MG63 (cell line): Measurements from ENCODE around the gene ZNG1A. TPM values are rescaled to one million over a fixed set of nuclear protein-coding genes. Genes with fewer than 3 reads are reported as not detected.
"Not testable (repeated sequence)": the region's sequence is repeated elsewhere in the genome, so short reads cannot be mapped to it uniquely, and the experiment has no call there.

Source experiments
- DNase-seq: peaks from one replicate; pipeline ENCODE4 v3.0.0-alpha.2; 2020
- H3K27me3 ChIP-seq: fragments of 250-450 bp; sonication (Bioruptor Pico); 2 replicates; pipeline ENCODE4 v1.5.1; 2020; ENCODE audit warnings: mild to moderate bottlenecking, moderate library complexity
- H3K36me3 ChIP-seq: fragments of 250-450 bp; sonication (Bioruptor Pico); 2 replicates; pipeline ENCODE4 v1.5.1; 2020; ENCODE audit warnings: mild to moderate bottlenecking, moderate library complexity
- H3K4me3 ChIP-seq: fragments of 250-450 bp; sonication (Bioruptor Pico); 2 replicates; pipeline ENCODE4 v1.5.1; 2020; ENCODE audit warnings: mild to moderate bottlenecking, moderate library complexity
- H3K9me3 ChIP-seq: fragments of 250-450 bp; sonication (Bioruptor Pico); 2 replicates; pipeline ENCODE4 v1.5.1; 2020; ENCODE audit warnings: mild to moderate bottlenecking, moderate library complexity
- total RNA-seq: library from RNA; depleted of rRNA; stranded (reverse); fragments of >200 nt; shearing (Covaris generic); gene quantifications from 2 replicates; pipeline ENCODE4 v1.2.3, GENCODE V29; 2014; ENCODE audit warnings: low replicate concordance; rRNA removed

ZNG1A gene
- total RNA-seq, 1 experiment from 2014 or later = 12.3 TPM

DNA sequence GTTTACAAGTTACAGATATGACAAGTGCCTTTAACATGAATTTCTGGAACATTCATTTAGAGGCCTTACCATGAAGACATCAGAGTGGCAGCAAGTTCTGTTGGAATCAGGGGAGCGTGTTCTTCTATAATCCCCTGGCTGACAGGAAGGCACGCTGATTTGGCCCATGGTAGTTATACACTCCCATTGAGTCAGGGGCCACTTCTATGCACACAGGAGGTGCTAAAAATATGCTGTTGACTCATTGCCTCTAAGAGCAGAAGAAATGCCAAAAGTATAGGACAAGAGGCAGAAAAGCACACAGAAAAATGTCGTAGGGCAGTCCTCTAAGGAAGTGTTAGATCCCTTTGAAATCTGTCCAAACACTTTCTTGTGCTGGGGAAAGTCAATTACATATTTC is 100.5 kb downstream of the ZNG1A start:
- DNase-seq = not testable (repeated sequence)

DNA sequence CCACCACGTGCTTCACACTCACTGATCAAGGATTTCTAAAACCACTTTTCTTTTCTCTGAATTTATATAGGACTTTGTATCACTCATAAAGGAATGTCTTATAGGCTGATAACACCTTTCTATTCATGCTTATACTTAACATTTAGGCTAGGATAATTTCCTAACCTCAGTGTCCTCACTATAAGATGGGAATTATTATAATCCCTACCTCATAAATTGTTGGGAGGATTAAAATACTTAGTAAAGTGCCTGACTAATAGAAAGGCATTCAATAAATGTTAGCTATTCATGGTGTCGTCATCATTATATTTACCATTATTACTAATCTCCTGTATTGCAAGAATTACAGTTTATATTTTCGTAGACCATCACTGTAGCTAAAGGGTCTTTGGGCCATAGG is 102.5 kb downstream of the ZNG1A start:
- not testable (repeated sequence) for H3K4me3 ChIP-seq, H3K27me3 ChIP-seq, H3K36me3 ChIP-seq, H3K9me3 ChIP-seq, DNase-seq

More for the DNA sequence above, 100.5 kb downstream of the ZNG1A start:
- H3K9me3 ChIP-seq, H3K4me3 ChIP-seq, H3K27me3 ChIP-seq, H3K36me3 ChIP-seq: not testable (repeated sequence)

DNA sequence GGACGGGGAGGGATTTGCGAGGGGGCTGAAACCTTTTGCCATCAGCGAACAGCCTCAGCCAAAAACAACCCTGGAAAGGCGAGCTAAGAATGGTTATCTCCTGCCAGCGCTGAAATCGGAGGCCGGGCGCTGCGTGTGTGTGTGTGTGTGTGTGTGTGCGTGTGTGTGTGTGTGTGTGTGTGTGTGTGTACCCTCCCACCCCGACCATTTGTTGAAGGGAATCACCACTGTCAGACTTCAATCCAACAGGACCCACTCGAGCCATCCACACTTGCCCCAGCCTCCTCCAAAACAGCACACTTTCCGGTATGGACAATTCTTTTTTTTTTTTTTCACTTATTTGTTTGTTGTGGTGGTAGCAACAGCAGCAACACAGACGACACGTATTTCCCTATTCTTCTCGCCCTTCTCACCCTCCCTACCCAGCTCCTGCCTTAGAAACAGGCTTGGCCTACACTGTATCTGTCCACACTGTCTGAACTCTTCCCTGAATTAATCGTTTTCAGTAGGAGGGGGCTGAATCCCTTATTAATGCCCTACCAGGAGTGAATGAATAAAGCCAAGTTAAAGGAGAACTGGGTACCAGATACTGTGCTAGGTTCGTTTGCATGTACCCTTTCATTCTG is 104.8 kb downstream of the ZNG1A start:
- DNase-seq = peak; percentile 39
- H3K27me3 ChIP-seq = not testable (repeated sequence)
- peak overlapping the region; percentile 35 for H3K4me3 ChIP-seq

GRCh38 chr9:73076-73899 is 105.6 kb downstream of the ZNG1A start:
- H3K9me3 ChIP-seq, H3K36me3 ChIP-seq, H3K27me3 ChIP-seq: not testable (repeated sequence)
- H3K4me3 ChIP-seq = peak overlapping the region; percentile 35
- DNase-seq = peak; percentile 18

More for the DNA sequence above, 104.8 kb downstream of the ZNG1A start:
- not testable (repeated sequence) for H3K36me3 ChIP-seq, H3K9me3 ChIP-seq

Other genes starting within 250 kb of the ZNG1A start
- gene WASHC1, start 149.6 kb downstream of the ZNG1A start, total RNA-seq = 0.42 and 4.1 TPM in 2 replicates
- not detected in 2 replicates for gene FOXD4, start 60.6 kb downstream of the ZNG1A start, total RNA-seq
- 5.9 and 6.5 TPM in 2 replicates for gene DOCK8, start 35.8 kb upstream of the ZNG1A start, total RNA-seq